ENCODE data around the gene ABCC8.

ABCC8 gene

GRCh38 chr11:17387811-17388210 lies 88.8 kb downstream of the ABCC8 start:
- no peak for DNase-seq (ENCODE audit: low read depth, low spot score)

- DNase-seq (ENCODE audit: low read depth, low spot score), result no peak
These were observed 89.4 kb downstream of the ABCC8 start for GRCh38 chr11:17387254-17387653.

DNA sequence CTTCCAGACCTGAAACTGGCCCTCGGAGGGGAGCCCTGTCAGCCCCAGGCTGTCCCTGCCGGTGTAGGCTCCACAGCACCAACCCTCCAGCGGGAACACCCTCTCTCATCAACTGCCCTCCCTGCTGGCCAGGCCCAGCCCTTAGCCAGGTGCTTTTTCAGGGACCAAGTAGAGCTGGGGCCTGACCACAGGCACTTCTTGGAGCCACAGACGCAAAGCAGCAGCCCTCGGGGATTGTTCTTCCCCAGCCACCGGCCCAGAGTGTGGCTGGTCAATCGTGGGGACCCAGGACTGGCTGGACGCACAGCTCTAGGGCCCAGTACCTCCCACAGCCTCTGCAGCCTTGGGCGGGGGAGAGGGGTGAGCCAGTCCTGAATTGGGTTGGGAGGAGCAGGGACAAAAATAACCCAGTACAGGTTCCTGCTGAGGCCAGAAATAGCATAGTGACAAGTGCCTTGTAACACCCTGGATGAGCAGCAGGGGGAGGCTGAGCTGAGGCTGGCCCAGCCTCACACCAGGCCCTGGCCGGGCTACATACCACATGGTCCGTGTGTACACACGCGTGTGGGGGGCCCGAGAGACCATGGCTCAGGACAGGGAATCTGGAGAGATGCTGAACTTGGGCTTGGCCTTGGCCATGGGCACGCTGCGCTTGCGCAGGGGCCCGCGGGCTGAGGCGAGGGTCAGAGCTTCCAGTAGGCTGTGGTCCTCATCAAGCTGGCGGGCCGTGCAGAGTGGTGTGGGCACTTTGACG lies 90.1 kb downstream of the ABCC8 start:
- DNase-seq (ENCODE audit: low read depth, low spot score), result peak; percentile 79

DNA sequence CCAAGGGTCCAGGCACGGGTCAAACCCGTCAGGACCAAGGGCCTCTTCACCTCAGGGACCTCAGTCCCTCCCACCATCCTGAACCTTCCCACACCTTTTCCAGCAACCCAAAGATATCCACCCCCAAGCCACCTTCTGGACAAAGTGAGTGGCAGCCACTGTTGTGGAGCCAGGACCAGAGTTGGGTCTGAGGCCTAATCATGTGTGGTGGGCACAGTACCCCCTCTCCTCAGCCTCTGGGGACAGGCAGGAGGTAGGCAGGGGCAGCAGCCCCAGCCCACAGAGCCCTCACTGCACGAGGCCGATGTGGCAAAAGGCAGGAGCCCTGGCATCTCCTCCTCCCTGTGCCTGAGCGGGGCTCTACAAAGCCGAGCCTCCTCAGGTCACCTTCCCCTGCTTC lies 90.7 kb downstream of the ABCC8 start:
- no peak for DNase-seq (ENCODE audit: low read depth, low spot score)

- DNase-seq (ENCODE audit: low read depth, low spot score), result no peak
These were observed 91.2 kb downstream of the ABCC8 start for GRCh38 chr11:17385492-17385891.

- DNase-seq (ENCODE audit: low read depth, low spot score), result peak; percentile 74
These were observed 92.6 kb downstream of the ABCC8 start for GRCh38 chr11:17384002-17384511.

GRCh38 chr11:17383461-17383860 lies 93.2 kb downstream of the ABCC8 start:
- DNase-seq (ENCODE audit: low read depth, low spot score), result no peak

DNA sequence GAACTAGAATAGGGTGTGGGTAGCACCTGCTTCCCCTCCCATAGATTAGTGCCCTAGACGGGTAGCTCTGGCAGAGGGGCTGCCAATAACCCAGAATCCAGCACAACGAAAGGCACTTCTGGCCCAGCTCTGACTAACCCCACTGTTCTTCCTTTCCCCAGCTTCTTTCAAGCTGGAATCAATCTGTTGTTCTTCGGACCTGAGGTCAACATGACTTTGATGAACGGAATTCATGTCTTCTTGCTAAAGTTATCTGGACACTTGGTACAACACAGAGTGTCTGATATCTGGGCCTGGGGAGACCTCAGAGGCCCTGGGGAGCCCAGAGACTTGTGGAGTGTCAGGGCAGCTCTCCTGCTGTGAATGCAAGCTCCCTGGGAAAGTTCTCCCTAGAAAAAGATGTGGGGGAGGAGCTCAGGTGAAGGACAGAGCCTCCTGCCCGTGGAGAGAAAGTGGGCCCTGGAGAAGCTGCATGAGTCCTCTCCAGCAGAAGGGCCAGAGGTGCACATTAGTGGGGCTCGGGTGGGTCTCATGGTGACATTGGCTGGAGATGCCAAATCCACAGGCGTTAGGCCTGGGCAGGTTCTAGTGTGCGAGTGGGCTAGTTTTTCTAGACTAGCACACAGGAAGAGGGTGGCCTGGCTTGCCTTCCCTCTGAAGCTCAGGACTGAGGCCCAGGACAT lies 94.5 kb downstream of the ABCC8 start:
- DNase-seq (ENCODE audit: low read depth, low spot score), result no peak

DNA sequence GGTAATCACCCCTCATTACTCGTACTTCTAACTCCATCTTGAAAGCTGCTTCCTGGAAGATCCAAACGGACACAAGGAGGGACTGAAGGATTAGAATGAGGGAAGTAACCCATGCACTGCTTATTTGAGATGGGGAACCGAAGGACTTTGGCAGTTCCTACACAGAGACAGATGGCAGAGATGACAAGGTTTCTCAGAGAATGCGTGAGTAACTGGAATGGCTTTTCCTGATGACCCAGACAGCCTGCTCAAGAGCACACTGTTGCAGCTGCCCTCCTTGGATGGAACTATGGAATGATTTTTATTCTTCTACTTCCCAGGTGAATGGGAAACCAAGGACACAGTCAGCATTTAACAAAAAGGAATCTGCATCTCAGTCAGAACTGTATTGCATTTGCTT lies 95.5 kb downstream of the ABCC8 start:
- no peak for DNase-seq (ENCODE audit: low read depth, low spot score)

DNA sequence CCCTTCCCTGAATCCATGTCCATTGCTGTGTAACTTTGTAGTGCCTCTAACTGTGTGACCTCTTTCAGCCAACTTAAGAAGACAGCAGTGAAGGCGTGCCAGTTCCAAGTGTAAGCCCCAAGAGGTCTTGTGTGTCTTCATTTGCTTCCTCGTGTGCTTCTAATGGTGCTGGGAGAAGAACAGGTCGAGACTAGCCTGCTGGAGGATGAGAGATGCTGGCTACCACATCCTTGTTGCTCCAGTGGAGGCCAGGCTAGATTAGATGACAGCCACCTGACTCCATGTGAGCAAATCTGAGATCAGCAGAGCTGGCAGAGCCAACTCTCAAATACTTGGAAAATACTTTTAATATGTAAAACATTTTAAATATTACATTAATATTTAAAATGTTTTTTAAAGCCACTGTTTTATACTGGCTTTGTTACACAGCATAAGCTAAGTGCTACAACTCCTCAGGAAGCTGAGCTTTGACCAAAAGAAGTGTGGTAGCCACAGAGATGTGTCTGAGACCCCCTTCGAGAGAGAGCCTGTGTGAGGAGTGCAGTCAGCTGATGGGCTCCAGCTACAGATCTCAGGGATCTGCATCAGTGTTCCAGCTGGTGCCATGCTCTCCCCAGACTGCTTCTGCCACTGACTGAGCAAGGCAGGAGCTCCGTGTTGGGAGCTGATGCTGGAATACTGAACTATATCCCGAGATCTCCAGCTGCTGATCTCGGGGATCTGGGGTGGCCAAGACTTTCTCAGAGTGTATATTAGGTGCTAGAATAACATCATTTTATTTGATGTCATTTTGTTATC lies 97.1 kb downstream of the ABCC8 start:
- no peak for DNase-seq (ENCODE audit: low read depth, low spot score)

DNA sequence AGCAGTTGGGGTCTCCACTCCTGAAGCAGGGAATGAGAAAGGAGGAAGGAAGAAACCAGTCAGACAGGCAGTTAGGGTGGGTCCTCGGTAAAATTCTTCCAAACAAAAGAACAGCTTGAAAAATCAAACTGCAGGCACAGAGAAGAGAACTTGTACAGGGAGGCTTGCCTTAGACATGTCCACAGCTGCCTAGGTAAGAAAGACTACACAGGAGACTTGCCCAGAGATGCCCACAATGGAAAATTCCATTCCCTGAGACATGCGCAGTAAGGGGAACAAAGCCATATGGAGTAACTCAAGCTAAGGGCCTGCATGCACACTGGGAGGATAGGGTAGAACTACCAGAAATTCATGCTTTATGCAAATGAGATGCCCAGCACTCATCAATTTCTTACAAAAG lies 98.0 kb downstream of the ABCC8 start:
- DNase-seq (ENCODE audit: low read depth, low spot score), result no peak

- DNase-seq (ENCODE audit: low read depth, low spot score), result peak; percentile 12
These were observed 100.2 kb downstream of the ABCC8 start for GRCh38 chr11:17376493-17376892.

DNA sequence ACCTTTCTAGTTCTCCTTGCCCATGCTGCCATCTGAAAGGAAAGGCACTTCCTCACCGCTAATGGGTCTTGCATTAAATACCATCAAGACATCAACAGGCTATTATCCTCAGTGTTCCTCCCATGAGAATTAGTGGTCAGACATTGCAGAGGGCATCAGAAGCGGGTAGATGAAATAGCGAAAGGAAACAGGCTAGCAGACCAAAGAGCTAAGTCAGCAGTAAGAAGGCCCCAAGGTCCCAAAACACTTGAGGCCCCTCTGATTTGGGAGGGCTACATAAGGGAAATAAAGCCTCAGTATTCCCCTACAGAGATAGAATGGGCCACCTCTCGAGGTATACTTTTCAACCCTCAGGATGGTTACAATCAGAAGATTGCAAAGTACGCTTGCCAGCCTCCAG lies 101.1 kb downstream of the ABCC8 start:
- no peak for DNase-seq (ENCODE audit: low read depth, low spot score)

DNA sequence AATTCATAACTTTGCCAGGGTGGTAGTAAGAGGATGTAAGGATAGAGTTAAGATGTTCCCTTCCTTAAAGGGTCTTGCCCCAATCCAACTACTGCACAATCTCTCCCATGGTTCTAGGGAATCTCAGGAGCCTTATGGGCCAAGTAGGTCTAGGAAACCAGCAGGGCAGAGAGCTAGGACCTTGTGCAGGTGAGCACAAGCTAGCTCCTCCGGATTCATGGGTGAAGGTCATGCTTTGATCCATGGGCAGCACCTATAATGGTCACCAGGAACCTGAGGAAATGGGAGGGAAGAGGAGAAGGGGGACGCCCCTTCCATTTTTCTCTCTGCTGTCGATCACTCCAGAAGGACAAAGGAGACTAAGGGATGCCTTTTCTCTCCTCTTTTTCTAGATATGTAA lies 105.0 kb downstream of the ABCC8 start:
- DNase-seq (ENCODE audit: low read depth, low spot score), result no peak

GRCh38 chr11:17369684-17370243 lies 106.9 kb downstream of the ABCC8 start:
- no peak for DNase-seq (ENCODE audit: low read depth, low spot score)

DNA sequence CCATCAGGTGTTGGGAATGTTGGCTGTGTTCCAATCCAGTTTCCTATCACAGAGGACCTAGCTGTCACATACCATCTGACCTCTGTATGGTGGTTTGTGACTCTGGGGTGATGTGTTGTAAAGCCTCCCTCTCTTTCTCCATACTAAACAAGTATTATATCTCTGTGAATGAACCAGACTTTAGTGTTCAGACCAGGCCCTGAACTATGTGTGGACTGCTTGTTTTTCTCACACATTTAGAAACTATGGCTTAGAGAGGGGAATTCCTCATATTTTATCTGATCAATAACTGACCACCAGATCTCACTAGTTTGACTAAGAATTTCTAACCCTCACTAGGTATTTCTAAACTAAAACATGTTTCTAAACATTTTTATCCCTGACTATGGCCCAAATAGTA lies 107.6 kb downstream of the ABCC8 start:
- no peak for DNase-seq (ENCODE audit: low read depth, low spot score)

DNA sequence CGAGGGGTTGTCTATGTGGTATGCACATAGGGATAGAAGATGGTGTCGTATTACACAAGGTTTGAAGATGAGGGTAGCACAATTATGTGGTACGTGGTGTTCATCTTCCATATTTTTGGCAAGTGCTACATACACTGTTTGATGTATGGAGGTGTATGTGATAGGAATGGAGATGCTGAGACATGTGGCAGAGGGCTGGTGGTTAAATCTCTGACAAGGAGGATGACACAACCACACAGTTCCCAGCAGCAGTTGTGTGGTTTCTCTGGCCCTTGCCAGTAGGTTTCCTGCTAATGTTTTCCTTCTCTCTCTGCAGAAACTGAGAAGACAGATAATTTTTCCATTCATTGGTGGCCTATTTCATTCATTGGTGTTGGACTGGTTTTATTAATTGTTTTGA lies 108.1 kb downstream of the ABCC8 start:
- no peak for DNase-seq (ENCODE audit: low read depth, low spot score)

- DNase-seq (ENCODE audit: low read depth, low spot score), result no peak
These were observed 110.2 kb downstream of the ABCC8 start for GRCh38 chr11:17366495-17366894.

- DNase-seq (ENCODE audit: low read depth, low spot score), result peak; percentile 69
These were observed 122.0 kb downstream of the ABCC8 start for GRCh38 chr11:17354601-17354991.

GRCh38 chr11:17353821-17354600 lies 122.6 kb downstream of the ABCC8 start:
- peak; percentile 5 for DNase-seq (ENCODE audit: low read depth, low spot score)
